Caco-2 (cell line): ENCODE data around the gene HIVEP1. TPM values are rescaled to one million over a fixed set of nuclear protein-coding genes. Genes with fewer than 3 reads are reported as not detected.

Experiments
- BruUV-seq: library from RNA; stranded (reverse); fragments of 400-500 nt; replicated peaks from 2 replicates; lab custom pipeline; 2021; lab: Mats Ljungman, UMichigan
- CTCF ChIA-PET: fragments of 300-600 bp; sonication (Branson Sonifier 250); formaldehyde crosslinking; loops from one replicate; lab custom pipeline; 2022; ENCODE audit warnings: antibody characterized with exemption; lab: Charles Lee
- POLR2A ChIA-PET: fragments of 300-600 bp; sonication (Branson Sonifier 250); formaldehyde crosslinking; loops from one replicate; lab custom pipeline; 2022; ENCODE audit warnings: antibody characterized with exemption; lab: Charles Lee
- DNase-seq, 2 experiments: peaks; one replicate each; pipeline versions ENCODE4 v3.0.0 to v3.0.0-alpha.2; 2020 to 2022
- H3K27me3 ChIP-seq: replicated peaks from 2 replicates; pipeline ENCODE4 v1.6.0; 2011; ENCODE audit warnings: low read length; ENCODE audit not compliant: control insufficient read depth, insufficient read depth
- H3K36me3 ChIP-seq: 2 replicates; pipeline ENCODE4 v1.5.1; 2011; ENCODE audit warnings: low read length; ENCODE audit not compliant: control insufficient read depth, insufficient read depth
- H3K4me1 ChIP-seq: fragments of 250-450 bp; sonication (Bioruptor Pico); 2 replicates; pipeline ENCODE4 v1.5.1; 2020; ENCODE audit warnings: mild to moderate bottlenecking
- H3K4me3 ChIP-seq: 2 replicates; pipeline ENCODE4 v1.5.1; 2011; ENCODE audit warnings: low read depth, mild to moderate bottlenecking, control low read depth, low read length
- H3K9me3 ChIP-seq: fragments of 250-450 bp; sonication (Bioruptor Pico); 2 replicates; pipeline ENCODE4 v1.5.1; 2020; ENCODE audit warnings: mild to moderate bottlenecking, moderate library complexity
- H3K27ac Mint-ChIP-seq: one replicate; pipeline ENCODE4 v1.8.0; 2022; ENCODE audit warnings: mixed read lengths; ENCODE audit not compliant: unreplicated experiment
- H3K27me3 Mint-ChIP-seq: one replicate; pipeline ENCODE4 v1.8.0; 2022; ENCODE audit warnings: mixed read lengths; ENCODE audit not compliant: insufficient read depth, unreplicated experiment
- H3K36me3 Mint-ChIP-seq: one replicate; pipeline ENCODE4 v1.8.0; 2022; ENCODE audit warnings: mild to moderate bottlenecking, mixed read lengths; ENCODE audit not compliant: insufficient read depth, unreplicated experiment
- H3K4me1 Mint-ChIP-seq: one replicate; pipeline ENCODE4 v1.8.0; 2022; ENCODE audit warnings: low read depth, mixed read lengths; ENCODE audit not compliant: unreplicated experiment
- H3K4me3 Mint-ChIP-seq: one replicate; pipeline ENCODE4 v1.8.0; 2022; ENCODE audit warnings: mild to moderate bottlenecking, moderate library complexity, mixed read lengths; ENCODE audit not compliant: unreplicated experiment
- H3K9me3 Mint-ChIP-seq: one replicate; pipeline ENCODE4 v1.8.0; 2022; ENCODE audit warnings: mixed read lengths; ENCODE audit not compliant: unreplicated experiment
- CTCF ChIP-seq, 2 experiments: fragments of 200-600 bp in 1 of 2; IDR thresholded peaks; 1 replicate in 1 of 2; 2 replicates in 1 of 2; pipeline versions ENCODE4 v1.5.1 to v1.8.0; 2011 to 2022; ENCODE audit warnings: antibody characterized with exemption in 1 of 2, control low read depth in 1 of 2, inconsistent platforms in 1 of 2, low read depth in 1 of 2, low read length in 1 of 2, mild to moderate bottlenecking in 1 of 2, moderate library complexity in 1 of 2; ENCODE audit not compliant: insufficient read depth in 1 of 2, severe bottlenecking in 1 of 2, unreplicated experiment in 1 of 2
- intact Hi-C: fragments of 100-400 bp; cut with micrococcal nuclease; formaldehyde crosslinking; loops from one replicate; pipeline ENCODE4 v1.10.0; 2022; ENCODE audit not compliant: unreplicated experiment
- total RNA-seq: library from RNA; stranded (reverse); gene quantifications from 2 replicates; pipeline ENCODE4 v1.2.3, GENCODE V29; 2022

HIVEP1 gene
- total RNA-seq, 1 experiment from 2014 or later = 22.8 TPM

GRCh38 chr6:12189661-12190060, 177.5 kb downstream of the HIVEP1 start:
- no peaks in the 10 kb centered on the region for H3K4me1 ChIP-seq
- H3K27me3 Mint-ChIP-seq = no peaks in the 10 kb centered on the region
- no peaks in the 10 kb centered on the region for H3K36me3 Mint-ChIP-seq
- ChIA-PET POLR2A (no interaction called here), CTCF (no interaction called here)
- no peak overlapping the region for H3K4me3 Mint-ChIP-seq
- no peak for TF ChIP-seq CTCF (IDR thresholded peaks at IDR 0.05; ENCODE audit: insufficient read depth in 1 of 2, low read depth in 1 of 2, low read length in 1 of 2, severe bottlenecking in 1 of 2, unreplicated experiment in 1 of 2)
- no peaks in the 10 kb centered on the region for H3K4me1 Mint-ChIP-seq
- no peak overlapping the region for H3K27ac Mint-ChIP-seq
- BruUV-seq = no TSS peak
- no peaks in the 10 kb centered on the region for H3K9me3 ChIP-seq
- no peaks in the 10 kb centered on the region for H3K27me3 ChIP-seq
- H3K36me3 ChIP-seq = no peaks in the 10 kb centered on the region
- no peaks in the 10 kb centered on the region for H3K9me3 Mint-ChIP-seq
- intact Hi-C loops = loop anchor here (5.0 kb wide), 1 partner anchor 38 kb away; no protein-coding TSS in a partner anchor
- no peak overlapping the region for H3K4me3 ChIP-seq
- DNase-seq = no peak

GRCh38 chr6:12190252-12190651, 178.1 kb downstream of the HIVEP1 start:
- Histone ChIP-seq H3K4me3 (no peak overlapping the region), H3K36me3 (no peaks in the 10 kb centered on the region), H3K27me3 (no peaks in the 10 kb centered on the region), H3K9me3 (no peaks in the 10 kb centered on the region), H3K4me1 (no peaks in the 10 kb centered on the region)
- ChIA-PET POLR2A (no interaction called here), CTCF (no interaction called here)
- no peak for DNase-seq
- intact Hi-C loops = no loop called here
- Mint-ChIP-seq H3K9me3 (no peaks in the 10 kb centered on the region), H3K4me1 (no peaks in the 10 kb centered on the region), H3K36me3 (no peaks in the 10 kb centered on the region), H3K27ac (no peak overlapping the region), H3K27me3 (no peaks in the 10 kb centered on the region), H3K4me3 (no peak overlapping the region)
- TF ChIP-seq CTCF (IDR thresholded peaks at IDR 0.05; ENCODE audit: insufficient read depth in 1 of 2, low read depth in 1 of 2, low read length in 1 of 2, severe bottlenecking in 1 of 2, unreplicated experiment in 1 of 2) = no peak
- no TSS peak for BruUV-seq

- Histone ChIP-seq H3K36me3 (no peaks in the 10 kb centered on the region), H3K4me1 (no peaks in the 10 kb centered on the region), H3K27me3 (no peaks in the 10 kb centered on the region), H3K9me3 (no peaks in the 10 kb centered on the region), H3K4me3 (no peak overlapping the region)
- ChIA-PET POLR2A (no interaction called here), CTCF (no interaction called here)
- BruUV-seq = no TSS peak
- no peaks in the 10 kb centered on the region for H3K36me3 Mint-ChIP-seq
- H3K9me3 Mint-ChIP-seq = no peaks in the 10 kb centered on the region
- intact Hi-C loops = no loop called here
- no peak for DNase-seq
- H3K4me3 Mint-ChIP-seq = no peak overlapping the region
- no peak overlapping the region for H3K27ac Mint-ChIP-seq
- H3K27me3 Mint-ChIP-seq = no peaks in the 10 kb centered on the region
- no peak for TF ChIP-seq CTCF (IDR thresholded peaks at IDR 0.05; ENCODE audit: insufficient read depth in 1 of 2, low read depth in 1 of 2, low read length in 1 of 2, severe bottlenecking in 1 of 2, unreplicated experiment in 1 of 2)
- no peaks in the 10 kb centered on the region for H3K4me1 Mint-ChIP-seq
Measured at GRCh38 chr6:12196326-12196936, 184.3 kb downstream of the HIVEP1 start.
